Astrocyte (in vitro differentiated cells and primary cell): ENCODE data around the gene BCL2L1. TPM values are rescaled to one million over a fixed set of nuclear protein-coding genes. Genes with fewer than 3 reads are reported as not detected.

ENCODE experiments used
- DNase-seq: peaks from one replicate; pipeline ENCODE4 v3.0.0-alpha.2; 2010; ENCODE audit warnings: low read depth
- FAIRE-seq: peaks from 2 replicates; lab custom pipeline; 2011; peaks lifted over from hg19 to GRCh38; lab: Jason Lieb, UNC
- H2AFZ ChIP-seq: 2 replicates; pipeline ENCODE4 v1.6.0; 2012; ENCODE audit warnings: low read depth, low read length, inconsistent platforms
- H3K27ac ChIP-seq: 2 replicates; pipeline ENCODE4 v1.5.1; 2011; ENCODE audit warnings: low read depth, low read length, inconsistent platforms
- H3K27me3 ChIP-seq: 2 replicates; pipeline ENCODE4 v1.6.0; 2011; ENCODE audit warnings: low read length, inconsistent platforms; ENCODE audit not compliant: insufficient read depth
- H3K36me3 ChIP-seq: 2 replicates; pipeline ENCODE4 v1.5.1; 2011; ENCODE audit warnings: low read length, inconsistent platforms; ENCODE audit not compliant: insufficient read depth
- H3K4me1 ChIP-seq: 2 replicates; pipeline ENCODE4 v1.5.1; 2011; ENCODE audit warnings: low read length, inconsistent platforms; ENCODE audit not compliant: insufficient read depth
- H3K4me2 ChIP-seq: 2 replicates; pipeline ENCODE4 v1.6.0; 2012; ENCODE audit warnings: low read length, inconsistent platforms
- H3K4me3 ChIP-seq: 2 replicates; pipeline ENCODE4 v1.5.1; 2011; ENCODE audit warnings: low read depth, mild to moderate bottlenecking, low read length, inconsistent platforms; ENCODE audit not compliant: insufficient read depth
- H3K79me2 ChIP-seq: 2 replicates; pipeline ENCODE4 v1.6.0; 2012; ENCODE audit warnings: mild to moderate bottlenecking, low read length, inconsistent platforms; ENCODE audit not compliant: insufficient read depth
- H3K9ac ChIP-seq: 2 replicates; pipeline ENCODE4 v1.6.0; 2012; ENCODE audit warnings: mild to moderate bottlenecking, low read length, inconsistent platforms
- H3K9me3 ChIP-seq: 2 replicates; pipeline ENCODE4 v1.5.1; 2012; ENCODE audit warnings: low read depth, mild to moderate bottlenecking, low read length, inconsistent platforms; ENCODE audit not compliant: insufficient read depth
- H4K20me1 ChIP-seq: 2 replicates; pipeline ENCODE4 v1.6.0; 2012; ENCODE audit warnings: low read length, inconsistent platforms; ENCODE audit not compliant: insufficient read depth
- H3K27ac Mint-ChIP-seq: one replicate; pipeline ENCODE4 v1.8.0; 2021; ENCODE audit warnings: mild to moderate bottlenecking, mixed read lengths; ENCODE audit not compliant: unreplicated experiment
- H3K27me3 Mint-ChIP-seq: one replicate; pipeline ENCODE4 v1.8.0; 2021; ENCODE audit warnings: low read depth, mixed read lengths; ENCODE audit not compliant: unreplicated experiment
- H3K36me3 Mint-ChIP-seq: one replicate; pipeline ENCODE4 v1.8.0; 2021; ENCODE audit warnings: low read depth, mixed read lengths; ENCODE audit not compliant: unreplicated experiment
- H3K4me1 Mint-ChIP-seq: one replicate; pipeline ENCODE4 v1.8.0; 2021; ENCODE audit warnings: low read depth, mixed read lengths; ENCODE audit not compliant: unreplicated experiment
- H3K4me3 Mint-ChIP-seq: one replicate; pipeline ENCODE4 v1.8.0; 2021; ENCODE audit warnings: mild to moderate bottlenecking, moderate library complexity, mixed read lengths; ENCODE audit not compliant: unreplicated experiment
- H3K9me3 Mint-ChIP-seq: one replicate; pipeline ENCODE4 v1.8.0; 2021; ENCODE audit warnings: mild to moderate bottlenecking, mixed read lengths; ENCODE audit not compliant: unreplicated experiment
- EZH2 ChIP-seq: IDR thresholded peaks from 2 replicates; pipeline ENCODE4 v1.6.1; 2012; ENCODE audit warnings: mild to moderate bottlenecking, low read length, inconsistent platforms; ENCODE audit not compliant: insufficient read depth
- total RNA-seq: library from RNA; stranded (reverse); gene quantifications from 2 replicates; pipeline ENCODE4 v1.2.1, GENCODE V29; 2021
- TF ChIP-seq, protein P1 (sequence below): IDR thresholded peaks from 2 replicates; pipeline ENCODE4 v1.5.1; 2011; ENCODE audit warnings: low read depth, mild to moderate bottlenecking, inconsistent platforms, low read length, moderate library complexity; ENCODE audit not compliant: insufficient read depth

BCL2L1 gene
- total RNA-seq, 1 donor from 2014 or later: 149 TPM

GRCh38 chr20:31679357-31680285 is 43.0 kb downstream of the BCL2L1 start:
- Histone ChIP-seq H3K79me2 (peaks cover 91% of the 10 kb centered on the region), H4K20me1 (peaks cover 56% of the 10 kb centered on the region), H3K36me3 (peaks cover 6% of the 10 kb centered on the region), H3K9ac (no peak overlapping the region), H2AFZ (no peak overlapping the region), H3K4me3 (no peak overlapping the region), H3K27ac (no peak overlapping the region), H3K9me3 (no peaks in the 10 kb centered on the region), H3K27me3 (no peaks in the 10 kb centered on the region), H3K4me1 (peaks cover 36% of the 10 kb centered on the region), H3K4me2 (no peak overlapping the region)
- Mint-ChIP-seq H3K27me3 (no peaks in the 10 kb centered on the region), H3K27ac (peak overlapping the region; percentile 94), H3K36me3 (peaks cover 44% of the 10 kb centered on the region), H3K4me3 (no peak overlapping the region), H3K4me1 (peaks cover 65% of the 10 kb centered on the region), H3K9me3 (no peaks in the 10 kb centered on the region)
- TF ChIP-seq EZH2: no peak
- TF ChIP-seq, protein P1, sequence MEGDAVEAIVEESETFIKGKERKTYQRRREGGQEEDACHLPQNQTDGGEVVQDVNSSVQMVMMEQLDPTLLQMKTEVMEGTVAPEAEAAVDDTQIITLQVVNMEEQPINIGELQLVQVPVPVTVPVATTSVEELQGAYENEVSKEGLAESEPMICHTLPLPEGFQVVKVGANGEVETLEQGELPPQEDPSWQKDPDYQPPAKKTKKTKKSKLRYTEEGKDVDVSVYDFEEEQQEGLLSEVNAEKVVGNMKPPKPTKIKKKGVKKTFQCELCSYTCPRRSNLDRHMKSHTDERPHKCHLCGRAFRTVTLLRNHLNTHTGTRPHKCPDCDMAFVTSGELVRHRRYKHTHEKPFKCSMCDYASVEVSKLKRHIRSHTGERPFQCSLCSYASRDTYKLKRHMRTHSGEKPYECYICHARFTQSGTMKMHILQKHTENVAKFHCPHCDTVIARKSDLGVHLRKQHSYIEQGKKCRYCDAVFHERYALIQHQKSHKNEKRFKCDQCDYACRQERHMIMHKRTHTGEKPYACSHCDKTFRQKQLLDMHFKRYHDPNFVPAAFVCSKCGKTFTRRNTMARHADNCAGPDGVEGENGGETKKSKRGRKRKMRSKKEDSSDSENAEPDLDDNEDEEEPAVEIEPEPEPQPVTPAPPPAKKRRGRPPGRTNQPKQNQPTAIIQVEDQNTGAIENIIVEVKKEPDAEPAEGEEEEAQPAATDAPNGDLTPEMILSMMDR: no peak
- FAIRE-seq: no peak
- no peak for DNase-seq

GRCh38 chr20:31678389-31679356 is 44.0 kb downstream of the BCL2L1 start:
- H3K27me3 ChIP-seq: no peaks in the 10 kb centered on the region
- H4K20me1 ChIP-seq: peaks cover 56% of the 10 kb centered on the region
- FAIRE-seq: no peak
- peaks cover 36% of the 10 kb centered on the region for H3K4me1 ChIP-seq
- H3K27me3 Mint-ChIP-seq: no peaks in the 10 kb centered on the region
- TF ChIP-seq EZH2: no peak
- TF ChIP-seq, protein P1: no peak
- peak overlapping the region; percentile 15 for H3K4me3 Mint-ChIP-seq
- no peaks in the 10 kb centered on the region for H3K9me3 Mint-ChIP-seq
- peak overlapping the region; percentile 94 for H3K27ac Mint-ChIP-seq
- peaks cover 41% of the 10 kb centered on the region for H3K36me3 Mint-ChIP-seq
- H3K4me1 Mint-ChIP-seq: peaks cover 72% of the 10 kb centered on the region
- no peak overlapping the region for H3K27ac ChIP-seq
- H3K4me3 ChIP-seq: no peak overlapping the region
- DNase-seq: peak; percentile 64
- H3K36me3 ChIP-seq: peaks cover 9% of the 10 kb centered on the region
- no peaks in the 10 kb centered on the region for H3K9me3 ChIP-seq
- peak overlapping the region; percentile 7 for H3K9ac ChIP-seq
- peaks cover 91% of the 10 kb centered on the region for H3K79me2 ChIP-seq
- peak overlapping the region; percentile 21 for H3K4me2 ChIP-seq
- no peak overlapping the region for H2AFZ ChIP-seq
